GM21529 (cell line): ENCODE measurements around the gene ADAR.

ENCODE experiments used
- ATAC-seq: cut with Tn5 transposase; IDR thresholded peaks from one replicate; pipeline ENCODE4 v1.9.1; 2021; ENCODE audit not compliant: unreplicated experiment

The ADAR gene

DNA sequence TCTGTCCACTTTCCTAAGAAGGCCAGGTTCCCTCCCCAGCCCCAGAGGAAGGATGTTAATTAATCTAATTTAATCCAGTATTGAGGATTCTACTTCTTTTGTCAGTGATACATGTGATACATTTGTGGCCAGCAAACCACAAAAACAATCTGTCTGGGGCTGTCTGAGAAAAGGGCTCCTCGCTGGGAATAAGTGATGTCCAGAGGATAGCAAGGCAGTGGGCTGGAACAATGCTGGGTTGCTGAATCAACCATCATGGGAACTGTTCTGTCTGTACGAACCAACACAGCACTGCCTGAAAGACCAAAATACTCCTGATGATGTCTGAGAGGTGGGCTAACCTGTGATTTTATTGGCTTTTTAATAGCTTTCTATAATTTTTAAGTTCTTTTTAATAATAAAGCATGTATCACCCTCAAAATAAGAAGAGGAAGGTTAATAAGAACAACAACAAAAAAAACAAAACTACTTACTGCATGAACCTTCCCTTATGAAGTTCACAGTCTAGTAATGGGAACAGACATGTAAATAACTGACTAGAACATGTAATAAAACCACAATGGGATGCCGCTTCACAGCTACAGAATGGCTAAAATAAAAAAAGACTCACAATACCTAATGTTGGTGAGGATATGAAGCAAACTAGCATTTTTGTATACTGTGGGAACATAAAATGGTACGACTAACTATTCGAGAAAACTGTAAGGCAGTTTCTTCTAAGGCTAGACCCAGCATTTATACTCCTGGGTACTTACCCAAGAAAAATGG is 11.4 kb upstream of the ADAR start:
- ATAC-seq = no peak

DNA sequence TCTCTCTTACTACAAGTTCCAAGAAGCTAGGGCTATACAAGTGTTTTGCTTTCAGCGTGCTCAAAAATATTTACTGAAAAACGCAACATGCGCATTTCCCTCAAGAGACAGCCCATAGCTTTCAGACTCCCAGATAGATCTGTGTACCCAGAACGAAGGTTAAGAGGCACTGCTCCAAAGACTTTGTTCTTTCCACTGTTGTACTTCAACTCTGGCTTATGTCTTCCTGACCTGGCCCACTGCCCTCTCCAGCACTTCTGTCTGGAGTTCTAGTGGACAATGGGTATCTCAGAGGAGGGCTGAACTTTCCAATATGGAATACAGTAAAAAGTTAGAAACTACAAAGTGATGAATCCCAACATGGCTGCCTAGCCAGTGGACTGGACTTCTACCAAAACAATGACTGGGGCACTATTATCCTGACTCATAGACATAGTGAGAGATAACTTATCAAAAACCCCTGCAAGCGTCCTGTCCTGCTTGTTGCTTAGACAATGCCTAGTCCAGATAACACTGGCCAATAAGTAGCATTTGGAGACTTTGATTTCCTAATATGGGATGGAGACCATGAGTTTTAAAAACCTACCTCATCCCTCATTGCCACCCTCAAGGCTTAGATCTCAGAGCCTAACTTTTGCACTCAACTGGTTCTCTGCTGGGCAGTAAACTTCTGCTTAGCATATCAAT is 8.8 kb upstream of the ADAR start:
- no peak for ATAC-seq

DNA sequence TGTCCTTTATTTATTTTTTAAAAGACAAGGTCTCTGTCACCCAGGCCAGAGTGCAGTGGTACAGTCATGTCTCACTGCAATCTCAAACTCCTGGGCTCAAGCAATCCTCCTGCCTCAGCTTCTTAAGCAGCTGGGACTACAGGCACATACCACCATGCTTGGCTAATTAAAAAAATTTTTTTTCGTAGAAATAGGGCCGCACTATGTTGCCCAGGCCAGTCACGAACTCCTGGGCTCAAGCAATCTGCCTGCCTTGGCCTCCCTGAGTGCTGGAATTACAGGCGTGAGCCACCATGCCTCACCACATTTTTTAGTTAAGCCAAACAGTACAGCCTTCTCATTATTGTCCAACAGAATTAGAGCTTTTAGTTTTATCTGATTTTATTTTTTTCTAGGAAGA is 7.4 kb upstream of the ADAR start:
- no peak for ATAC-seq

DNA sequence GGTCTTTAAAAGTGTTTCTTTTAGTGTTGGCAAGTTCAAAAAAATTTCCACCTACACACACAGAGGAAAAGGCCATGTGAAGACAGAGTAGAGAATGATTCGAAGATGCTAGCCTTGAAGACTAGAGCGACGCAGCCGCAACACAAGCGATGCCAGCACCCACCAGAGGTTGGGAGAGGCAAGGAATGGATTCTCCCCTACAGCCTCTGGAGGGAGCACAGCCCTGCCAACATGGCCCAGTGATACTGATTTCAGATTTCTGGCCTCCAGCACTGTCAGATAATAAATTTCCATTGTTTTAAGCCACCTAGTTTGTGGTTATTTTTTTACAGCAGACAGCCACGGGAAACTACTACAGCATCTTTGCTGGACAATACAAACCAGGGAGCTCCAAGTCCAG is 6.9 kb upstream of the ADAR start:
- ATAC-seq = no peak

DNA sequence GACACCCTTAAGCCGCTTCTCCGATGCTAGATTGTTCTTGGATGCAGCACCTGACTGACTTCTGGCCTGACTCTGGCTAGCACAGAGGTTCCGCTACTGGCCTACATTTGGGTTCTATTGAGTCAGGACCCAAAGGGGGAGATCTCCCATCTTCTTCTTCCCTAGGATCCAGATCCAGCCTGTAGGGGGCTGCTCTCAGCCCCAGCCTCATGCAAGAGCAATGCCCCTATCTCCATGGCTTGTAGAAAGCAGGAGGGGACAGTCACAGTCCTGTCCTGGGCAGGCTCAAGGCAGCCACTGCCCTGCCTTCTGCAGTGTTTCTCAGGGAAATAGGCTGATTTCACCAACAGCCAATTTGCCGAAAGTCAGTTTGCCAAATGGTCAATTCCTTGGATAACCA is 6.3 kb upstream of the ADAR start:
- no peak for ATAC-seq

DNA sequence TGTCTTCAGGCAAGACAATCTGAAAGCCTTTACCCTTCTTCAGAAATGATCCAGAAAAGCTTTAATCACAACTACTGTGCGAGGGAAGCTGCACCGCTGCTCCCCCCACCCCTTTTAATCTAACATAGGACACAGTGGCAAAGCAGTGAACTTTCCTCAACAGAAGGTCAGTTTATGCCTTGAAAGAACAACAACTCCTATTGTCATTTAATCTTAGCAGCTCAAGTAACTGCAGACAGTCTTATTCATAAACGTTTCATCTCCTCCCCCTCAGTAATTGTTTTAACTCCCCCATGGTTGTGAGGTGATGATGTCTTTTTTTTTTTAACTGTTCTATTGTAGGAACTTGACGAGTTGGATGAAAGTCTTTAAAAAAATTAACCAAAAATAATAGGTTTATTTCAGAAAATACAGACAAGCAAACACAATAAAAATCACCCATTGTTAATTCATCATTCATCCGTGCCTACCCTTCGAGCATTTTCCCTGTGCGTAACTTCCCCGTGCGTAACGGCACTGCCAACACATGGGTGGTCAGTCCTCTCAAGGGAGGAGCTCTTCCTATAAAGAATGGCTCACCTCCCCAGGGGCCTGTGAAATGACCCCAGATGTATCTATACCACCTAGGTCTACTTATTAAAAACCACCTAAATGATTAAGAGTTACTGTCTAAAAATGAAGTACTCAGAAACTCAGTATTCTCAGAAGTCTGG is 3.3 kb upstream of the ADAR start:
- no peak for ATAC-seq

DNA sequence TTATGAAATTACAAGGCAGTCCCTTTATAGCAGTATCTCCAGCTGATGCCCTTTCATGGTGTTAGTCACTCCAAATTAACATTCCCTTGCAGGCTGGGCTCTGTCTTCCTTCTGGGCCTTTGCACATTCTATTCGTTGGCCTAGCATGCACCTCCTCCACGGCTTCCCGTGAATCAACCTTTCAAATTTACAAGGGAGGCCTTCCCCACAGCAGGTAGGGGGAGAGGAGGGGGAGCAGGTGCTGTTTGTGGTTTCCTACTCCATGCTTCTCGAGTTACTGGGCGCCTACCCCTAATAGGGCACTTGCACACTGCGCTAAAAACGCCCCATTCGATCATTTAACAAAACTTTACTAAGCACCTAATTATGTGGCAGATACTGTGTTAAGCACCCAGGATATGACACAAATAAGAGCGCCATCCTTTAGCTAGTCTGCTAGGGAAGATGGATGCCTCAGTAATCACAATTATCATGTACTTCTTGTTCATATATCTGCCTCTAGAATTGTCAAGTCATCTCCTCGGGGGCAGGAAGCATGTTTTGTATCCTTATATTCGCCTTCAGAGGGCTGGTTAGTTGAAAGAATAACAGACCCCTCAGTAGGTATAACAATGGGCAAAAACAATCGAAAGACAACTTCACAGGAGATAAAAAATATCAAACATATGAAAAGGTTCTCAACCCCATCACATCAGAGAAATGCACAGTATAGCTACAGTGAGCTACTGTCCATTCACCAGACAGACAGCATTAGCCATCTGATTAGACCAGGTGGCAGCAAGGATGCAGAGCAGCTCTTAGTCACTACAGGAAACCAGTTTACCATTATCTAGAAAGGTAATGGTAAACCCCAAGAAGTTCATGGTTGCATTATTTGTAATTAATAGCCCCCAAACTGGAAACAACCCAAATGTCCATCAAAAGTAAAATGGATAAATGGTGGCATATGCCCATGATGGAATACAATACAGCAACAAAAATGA is 1.7 kb upstream of the ADAR start:
- no peak for ATAC-seq

DNA sequence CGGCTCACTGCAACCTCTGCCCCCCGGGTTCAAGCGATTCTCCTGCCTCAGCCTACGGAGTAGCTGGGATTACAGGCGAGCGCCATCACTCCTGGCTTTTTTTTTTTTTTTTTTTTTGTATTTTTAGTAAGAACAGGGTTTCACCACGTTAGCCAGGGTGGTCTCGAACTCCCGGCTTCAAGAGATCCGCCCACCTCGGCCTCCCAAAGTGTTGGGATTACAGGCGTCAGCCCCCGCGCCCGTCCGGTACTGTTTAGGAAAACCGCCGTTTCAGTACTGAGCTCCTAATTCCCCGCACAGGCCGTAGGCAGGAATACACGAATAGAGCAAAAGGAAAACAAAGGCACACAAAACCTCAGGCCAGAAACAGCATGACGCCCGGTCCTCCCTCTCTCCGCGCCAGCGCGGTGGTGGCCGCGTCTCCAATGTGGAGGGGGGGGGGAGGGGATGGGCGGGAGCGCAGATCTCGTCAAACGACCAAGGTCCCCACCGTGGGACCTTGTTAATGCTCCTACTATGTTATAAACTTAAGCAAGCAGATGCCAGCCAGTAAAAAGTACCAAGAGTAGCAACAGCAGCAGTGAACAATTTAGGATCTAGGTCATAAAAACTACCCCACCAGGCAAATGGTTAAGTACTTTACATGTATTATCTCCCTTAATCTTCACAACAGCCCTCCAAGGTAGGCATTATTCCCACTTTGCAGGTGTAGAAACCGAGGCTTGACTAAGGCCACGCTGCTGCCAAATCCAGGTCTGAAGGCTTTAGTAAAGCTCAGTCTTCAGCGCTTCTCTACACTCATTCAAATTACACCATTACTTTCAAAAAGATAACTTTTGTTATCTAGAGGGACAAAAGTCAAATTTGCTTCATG is 648 bp upstream of the ADAR start:
- no peak for ATAC-seq

DNA sequence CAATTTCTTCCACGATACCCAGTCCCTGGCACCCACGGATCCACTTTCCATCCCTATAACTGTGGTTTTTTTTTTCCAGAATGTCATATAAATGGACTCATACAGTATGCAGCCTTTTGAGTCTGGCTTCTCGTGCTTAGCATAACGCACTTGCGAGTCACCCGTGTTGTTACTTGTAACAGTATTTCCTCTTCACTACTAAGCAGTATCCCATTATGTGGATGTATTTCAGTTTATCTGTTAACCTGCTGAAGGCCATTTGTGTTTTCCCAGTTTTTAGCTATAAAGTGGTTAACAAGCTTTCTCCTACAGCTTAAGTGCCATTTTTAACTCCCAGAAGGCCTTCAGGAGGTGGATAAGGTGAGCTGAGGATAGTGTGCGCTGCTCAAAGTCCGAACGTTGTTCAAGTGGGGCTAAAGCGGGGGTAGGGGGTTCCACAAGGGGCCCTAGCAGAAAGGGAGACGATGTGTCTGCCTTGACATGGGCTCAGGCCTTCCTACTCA is 829 bp downstream of the ADAR start:
- ATAC-seq = no peak

DNA sequence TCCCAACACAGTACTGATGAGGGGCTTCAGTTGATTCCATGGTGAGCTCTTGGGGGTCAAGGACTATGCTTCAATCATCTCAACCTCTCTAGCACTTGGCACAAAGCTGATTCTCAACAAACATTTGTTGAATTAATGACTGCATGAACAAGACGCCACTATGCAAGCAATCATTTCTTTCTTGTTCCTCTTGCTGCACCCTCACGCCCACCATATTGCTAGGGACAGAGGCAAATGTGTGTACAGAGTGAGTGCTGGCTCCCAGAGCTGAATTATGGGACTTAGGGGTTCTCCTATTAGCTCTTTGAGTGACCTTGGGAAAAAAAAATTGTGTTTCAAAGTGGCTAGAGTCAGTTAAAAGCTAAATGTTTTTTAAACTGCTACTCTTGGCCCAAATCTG is 2.5 kb downstream of the ADAR start:
- ATAC-seq = no peak

DNA sequence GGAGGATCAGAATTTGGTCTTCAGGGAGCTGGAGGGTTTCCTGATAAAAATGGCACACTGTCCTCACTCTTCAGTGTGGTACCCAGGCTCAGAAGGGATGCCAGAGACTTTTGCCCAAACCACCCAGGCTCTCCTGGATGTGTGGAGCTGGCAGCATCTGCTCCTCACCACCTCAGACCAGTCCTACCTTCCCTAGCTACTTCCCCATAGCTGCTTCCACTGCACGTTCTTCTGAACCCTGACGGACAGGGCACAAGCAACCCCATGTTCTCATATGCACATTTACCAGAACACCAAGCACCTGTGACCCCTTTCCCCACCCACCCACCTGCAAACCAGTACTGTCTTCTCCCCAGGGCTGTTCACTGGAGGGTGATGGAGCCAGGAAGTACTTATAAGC is 4.7 kb downstream of the ADAR start:
- no peak for ATAC-seq

DNA sequence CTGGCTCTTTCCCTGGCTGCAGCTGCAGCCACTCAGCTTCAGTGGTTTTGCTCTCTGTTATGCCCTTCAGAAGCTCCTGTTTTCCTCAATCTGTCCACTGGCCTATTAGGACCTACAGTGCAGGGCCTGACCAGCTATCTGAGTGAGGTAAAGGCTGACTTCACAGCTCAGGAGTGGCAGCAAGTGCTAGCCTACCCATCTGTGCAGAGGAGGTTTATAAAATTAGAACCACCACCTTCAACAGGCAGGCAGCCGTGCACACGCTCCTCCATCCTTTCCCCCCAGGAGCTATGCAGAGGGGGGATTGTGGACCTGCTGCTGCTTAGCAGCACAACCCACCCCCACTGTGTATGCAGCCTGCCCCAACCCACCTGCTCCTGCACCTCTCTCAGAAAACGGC is 8.3 kb downstream of the ADAR start:
- ATAC-seq = no peak

DNA sequence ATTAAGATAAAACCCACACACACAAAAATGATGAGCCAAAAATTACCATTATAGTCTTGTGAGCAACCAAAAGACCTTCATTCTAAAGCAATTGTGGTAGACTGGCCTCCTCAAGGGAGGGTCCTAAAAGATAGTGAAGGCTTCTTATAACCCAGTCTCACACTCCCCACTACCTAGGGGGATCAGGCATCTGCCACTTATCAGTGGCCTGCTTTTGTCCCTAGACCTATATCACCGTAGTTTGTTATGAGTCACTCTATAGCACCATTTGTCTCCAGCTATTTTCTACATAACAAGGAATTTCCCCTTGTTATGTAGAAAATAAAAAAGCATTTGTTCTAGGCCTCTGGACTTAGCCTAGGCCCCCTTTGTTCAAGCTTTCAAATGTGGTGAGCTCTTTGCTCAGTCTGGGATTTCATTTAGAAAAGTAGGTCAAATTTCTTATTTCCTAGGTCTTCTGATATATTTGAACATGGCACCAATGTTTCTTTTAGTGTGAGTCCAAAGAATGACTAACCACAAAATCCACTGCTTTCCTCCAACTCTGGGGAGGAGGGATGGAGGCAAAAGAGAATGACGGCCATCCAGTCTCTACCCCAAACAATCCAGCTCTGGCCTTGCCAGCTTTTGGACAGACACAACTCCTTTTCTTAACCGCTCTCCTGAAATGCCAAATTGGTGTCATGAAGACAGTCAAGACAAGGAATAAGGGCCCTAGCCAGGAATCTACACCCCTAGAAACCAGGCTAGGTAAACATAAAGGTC is 8.9 kb downstream of the ADAR start:
- no peak for ATAC-seq

DNA sequence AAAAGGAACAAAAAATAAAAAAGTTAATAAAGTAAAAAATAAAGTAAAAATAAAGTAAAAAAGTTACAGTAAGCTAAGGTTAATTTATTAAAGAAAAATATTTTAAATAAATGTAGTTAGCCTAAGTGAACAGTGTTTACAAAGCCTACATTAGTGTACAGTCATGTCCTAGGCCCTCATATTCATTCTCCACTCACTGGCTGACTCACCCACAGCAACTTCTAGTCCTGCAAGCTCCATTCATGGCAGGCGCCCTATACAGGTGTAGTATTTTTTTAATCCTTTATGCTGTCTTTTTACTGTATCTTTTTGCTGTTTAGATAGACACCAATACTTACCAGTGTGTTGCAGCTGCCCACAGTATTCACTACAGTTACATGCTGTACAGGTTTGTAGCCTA is 12.4 kb downstream of the ADAR start:
- ATAC-seq = no peak

DNA sequence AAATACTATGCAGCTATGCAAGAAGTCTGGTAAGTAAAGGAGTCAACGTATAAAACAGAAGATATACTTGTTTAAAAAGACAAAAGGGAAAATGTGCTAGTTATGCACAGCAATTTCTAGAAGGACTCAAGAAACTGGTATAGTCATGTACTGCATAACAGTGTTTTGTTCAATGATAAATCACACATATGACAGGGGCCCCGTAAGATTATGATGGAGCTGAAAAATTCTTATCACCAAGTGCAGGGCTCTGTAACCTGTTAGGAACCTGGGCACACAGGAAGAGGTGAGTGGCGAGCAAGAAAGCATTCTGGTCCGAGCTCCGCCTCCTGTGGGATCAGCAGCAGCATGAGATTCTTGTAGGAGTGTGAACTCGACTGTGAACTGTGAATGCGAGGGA is 13.2 kb downstream of the ADAR start:
- no peak for ATAC-seq

DNA sequence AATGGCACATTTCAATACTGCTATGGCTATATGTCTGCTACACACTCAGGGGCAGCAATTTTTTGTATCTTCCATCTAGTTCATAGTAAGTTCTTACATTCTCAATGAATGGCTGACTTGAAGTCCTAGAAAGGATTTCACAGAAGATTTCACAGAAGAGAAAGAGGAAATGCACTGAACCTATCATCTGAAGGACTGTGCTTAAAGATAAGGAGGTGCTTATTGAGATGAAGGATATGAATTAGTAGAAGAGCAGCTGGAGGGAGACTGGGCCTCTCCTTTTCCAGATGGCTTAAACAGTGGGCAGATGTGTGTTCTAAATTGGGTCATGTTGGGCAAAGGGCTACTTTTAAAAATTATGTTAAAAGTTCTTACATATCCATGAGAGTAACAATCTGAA is 14.6 kb downstream of the ADAR start:
- ATAC-seq = no peak

DNA sequence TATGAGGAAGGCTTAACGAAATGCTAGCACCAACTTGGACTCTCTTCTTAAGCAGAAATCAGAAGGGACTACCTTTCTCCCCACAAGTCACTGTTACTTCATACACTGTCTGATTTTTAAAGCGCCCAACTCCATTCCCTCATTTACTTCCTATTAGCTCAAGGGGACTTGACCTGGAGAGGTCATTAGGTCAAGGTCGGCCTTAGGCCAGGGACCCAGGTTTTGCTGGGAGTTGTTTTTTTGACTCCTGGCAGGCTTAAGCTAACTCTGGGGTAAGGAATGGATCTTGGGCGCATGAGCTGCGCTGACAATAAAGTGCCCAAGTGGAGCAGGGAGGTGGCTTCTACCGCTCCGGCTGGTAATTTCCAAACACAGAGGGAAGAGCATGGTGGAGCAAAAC is 16.8 kb downstream of the ADAR start:
- ATAC-seq = no peak

DNA sequence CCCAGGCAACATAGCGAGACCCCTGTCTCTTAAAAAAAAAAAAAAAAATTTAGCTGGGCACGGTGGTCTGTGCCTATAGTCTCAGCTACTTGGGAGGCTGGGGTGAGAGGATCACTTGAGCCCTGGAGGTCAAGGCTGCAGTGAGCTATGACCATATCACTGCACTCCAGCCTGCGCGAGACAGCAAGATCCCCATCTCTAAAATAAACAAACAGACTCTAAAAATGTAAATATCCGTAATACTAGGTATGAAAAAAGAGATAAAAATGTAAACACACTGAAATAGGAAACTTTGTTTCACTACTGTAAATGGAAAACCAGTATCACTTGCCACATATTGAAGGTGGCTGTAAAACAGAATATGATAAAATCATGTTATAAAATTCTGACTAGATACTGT is 17.2 kb downstream of the ADAR start:
- no peak for ATAC-seq

DNA sequence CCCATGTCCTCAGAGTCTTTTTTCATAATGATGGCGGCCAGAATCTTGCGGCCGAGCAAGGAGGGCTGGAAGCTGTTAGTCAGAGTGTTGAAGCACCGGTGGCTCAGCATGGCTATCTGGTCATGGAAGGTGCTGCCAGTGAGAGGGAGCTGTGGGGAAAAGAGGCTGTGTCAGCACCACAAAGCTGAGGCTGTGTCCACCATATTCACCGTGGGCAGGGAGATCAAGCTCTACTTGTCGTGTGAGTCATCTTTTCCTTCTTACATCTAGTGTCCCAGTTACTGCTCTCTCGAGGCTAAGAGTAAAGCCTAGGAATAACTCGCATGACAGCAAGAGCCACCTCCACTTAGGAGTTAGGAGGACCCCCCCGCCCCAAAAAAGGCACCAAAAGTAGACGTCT is 18.2 kb downstream of the ADAR start:
- ATAC-seq = no peak
